Hematopoietic multipotent progenitor cell treated with erythropoietin and hydrocortisone succinate and interleukin-3 and kit ligand, for 8 days (in vitro differentiated cells): ENCODE data around the gene DTWD2.
"Not testable (repeated sequence)": the region's sequence is repeated elsewhere in the genome, so short reads cannot be mapped to it uniquely, and the experiment has no call there.

Experiments
- DNase-seq: peaks from one replicate; pipeline ENCODE4 v3.0.0-alpha.2; 2015

Gene DTWD2

GRCh38 chr5:118987988-118988865, at the start of gene DTWD2:
TSS of gene DTWD2 (minus strand) at chr5:118988547. CDS start at chr5:118988511, 36 bp downstream.
- DNase-seq = peak; percentile 95

- no peak for DNase-seq
Measured at GRCh38 chr5:119037496-119038215, 49.3 kb upstream of the DTWD2 start.

GRCh38 chr5:119036101-119036762, 47.9 kb upstream of the DTWD2 start:
- DNase-seq = peak; percentile 31

GRCh38 chr5:119033135-119033534, 44.8 kb upstream of the DTWD2 start:
- no peak for DNase-seq

- DNase-seq = no peak
Measured at GRCh38 chr5:119032656-119033055, 44.3 kb upstream of the DTWD2 start.

- DNase-seq = no peak
Measured at GRCh38 chr5:119031905-119032304, 43.6 kb upstream of the DTWD2 start.

- no peak for DNase-seq
Measured at GRCh38 chr5:119031011-119031886, 42.9 kb upstream of the DTWD2 start.

GRCh38 chr5:119028575-119028974, 40.2 kb upstream of the DTWD2 start:
- DNase-seq = no peak

GRCh38 chr5:119022773-119023172, 34.4 kb upstream of the DTWD2 start:
- DNase-seq = no peak

- DNase-seq = peak; percentile 57
Measured at GRCh38 chr5:119022017-119022745, 33.8 kb upstream of the DTWD2 start.

GRCh38 chr5:119021149-119021732, 32.9 kb upstream of the DTWD2 start:
- no peak for DNase-seq

- DNase-seq = no peak
Measured at GRCh38 chr5:119019949-119020348, 31.6 kb upstream of the DTWD2 start.

GRCh38 chr5:119019501-119019900, 31.2 kb upstream of the DTWD2 start:
- no peak for DNase-seq

- DNase-seq = no peak
Measured at GRCh38 chr5:119017994-119018393, 29.6 kb upstream of the DTWD2 start.

- no peak for DNase-seq
Measured at GRCh38 chr5:119016125-119016774, 27.9 kb upstream of the DTWD2 start.

GRCh38 chr5:119011186-119011585, 22.8 kb upstream of the DTWD2 start:
- no peak for DNase-seq

GRCh38 chr5:119010206-119010605, 21.9 kb upstream of the DTWD2 start:
- no peak for DNase-seq

GRCh38 chr5:119009131-119009530, 20.8 kb upstream of the DTWD2 start:
- DNase-seq = no peak

- DNase-seq = no peak
Measured at GRCh38 chr5:118999696-119000095, 11.3 kb upstream of the DTWD2 start.

GRCh38 chr5:118998861-118999260, 10.5 kb upstream of the DTWD2 start:
- DNase-seq = not testable (repeated sequence)

- DNase-seq = no peak
Measured at GRCh38 chr5:118996098-118996497, 7.8 kb upstream of the DTWD2 start.
